Gastrocnemius medialis (tissue), 4 donors: ENCODE results near the gene NAV3. TPM values are rescaled to one million over a fixed set of nuclear protein-coding genes. Genes with fewer than 3 reads are reported as not detected.

Experiments used
- ATAC-seq, 2 donors: fragments of 150-250 bp; one replicate each; pipeline ENCODE4 v1.9.1; 2016
- DNase-seq, 2 donors: peaks; one replicate each; pipeline ENCODE4 v3.0.0-alpha.2; 2019
- H3K27ac ChIP-seq, 4 donors: fragments of 200-600 bp; sonication (generic); 1 replicate in 1 of 4; 2 replicates in 3 of 4; pipeline ENCODE4 v1.5.1; 2016 to 2018; ENCODE audit warnings: mild to moderate bottlenecking in 2 of 4, moderate library complexity in 1 of 4
- H3K27me3 ChIP-seq, 3 donors: fragments of 200-600 bp; sonication (generic) in 2 of 3; 1 replicate in 1 of 3; 2 replicates in 2 of 3; pipeline versions ENCODE4 v1.5.1 to v1.6.0; 2016 to 2019; ENCODE audit warnings: mild to moderate bottlenecking in 1 of 3, moderate library complexity in 1 of 3
- H3K36me3 ChIP-seq, 2 donors: fragments of 200-600 bp; sonication (generic) in 1 of 2; one replicate each; pipeline ENCODE4 v1.5.1; 2017 to 2018
- H3K4me1 ChIP-seq, 2 donors: fragments of 200-600 bp; sonication (generic) in 1 of 2; one replicate each; pipeline ENCODE4 v1.5.1; 2016 to 2017; ENCODE audit warnings: mild to moderate bottlenecking in 2 of 2
- H3K4me3 ChIP-seq, 4 donors: fragments of 200-600 bp; sonication (generic) in 3 of 4; 1 replicate in 1 of 4; 2 replicates in 3 of 4; pipeline ENCODE4 v1.5.1; 2016 to 2019; ENCODE audit warnings: mild to moderate bottlenecking in 2 of 4
- H3K9me3 ChIP-seq, 3 donors: fragments of 200-600 bp; sonication (generic) in 2 of 3; 1 replicate in 1 of 3; 2 replicates in 2 of 3; pipeline ENCODE4 v1.5.1; 2016 to 2019
- CTCF ChIP-seq, 5 experiments: fragments of 450-650 bp in 3 of 5; fragments of 200-600 bp in 2 of 5; sonication (generic) in 2 of 5; IDR thresholded peaks in 4 of 5; conservative IDR thresholded peaks in 1 of 5; 1 replicate in 4 of 5; 2 replicates in 1 of 5; pipeline ENCODE4 v1.5.1; 2016 to 2019; ENCODE audit warnings: antibody characterized with exemption in 5 of 5, mild to moderate bottlenecking in 3 of 5, moderate library complexity in 3 of 5
- POLR2A ChIP-seq, 2 donors: fragments of 450-650 bp; IDR thresholded peaks; one replicate each; pipeline ENCODE4 v1.6.1; 2017; ENCODE audit warnings: antibody characterized with exemption in 2 of 2, mild to moderate bottlenecking in 2 of 2, moderate library complexity in 2 of 2
- in situ Hi-C, 4 donors: fragments of 200-750 bp; cut with MboI; loops; one replicate each; pipeline versions ENCODE4 v1.15.0 to v1.8.0; 2017; ENCODE audit warnings: low sequenced_read_pairs in 4 of 4
- intact Hi-C: fragments of 100-400 bp; cut with DNase I; formaldehyde crosslinking; loops from one replicate; pipeline ENCODE4 v1.15.1; 2023; ENCODE audit warnings: low total_unique reads
- total RNA-seq, 4 donors: library from RNA; depleted of rRNA; stranded (reverse); fragments of >200 nt; gene quantifications; one replicate each; pipeline versions ENCODE4 v1.1.0 to v1.2.3, GENCODE V29; 2016

The NAV3 gene
- total RNA-seq, 4 donors from 2014 or later, result 0.87 to 2.5 (median 2.0) TPM

DNA sequence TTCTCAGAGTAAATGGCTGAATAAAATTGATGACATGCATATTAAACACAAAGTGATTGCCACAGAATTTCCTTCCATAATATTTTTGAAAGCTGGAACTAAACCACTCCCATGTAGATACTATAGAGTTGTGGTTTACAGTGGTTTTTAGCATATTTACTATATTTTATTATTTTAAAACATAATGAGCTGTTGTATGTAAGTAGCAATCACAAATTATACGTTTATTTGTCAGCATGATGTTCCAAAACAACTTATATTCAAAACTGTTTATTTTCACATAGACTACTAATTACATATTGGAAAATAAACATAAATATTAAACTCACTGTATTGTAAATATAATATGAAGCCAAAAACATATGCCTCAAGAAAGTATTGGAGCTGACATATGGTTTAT lies 77.2 kb downstream of the NAV3 start:
- in situ Hi-C loops, result no loop called here
- intact Hi-C loops, result no loop called here
- TF ChIP-seq POLR2A (IDR thresholded peaks at IDR 0.05) (no peak), CTCF (IDR thresholded peaks at IDR 0.05 in 4 of 5, conservative IDR thresholded peaks at IDR 0.05 in 1 of 5) (no peak)

GRCh38 chr12:77914081-77914488 lies 83.4 kb downstream of the NAV3 start:
- H3K36me3 ChIP-seq, result no peaks in the 10 kb centered on the region
- H3K4me1 ChIP-seq, result no peaks in the 10 kb centered on the region
- intact Hi-C loops (no loop called here), in situ Hi-C loops (loop anchor here in 1 of 4 donors (10.0 kb wide), 1 partner anchor 189 kb away; no protein-coding TSS in a partner anchor)
- no peaks in the 10 kb centered on the region for H3K9me3 ChIP-seq
- no peaks in the 10 kb centered on the region for H3K27me3 ChIP-seq
- TF ChIP-seq POLR2A (IDR thresholded peaks at IDR 0.05), result no peak
- no peak for TF ChIP-seq CTCF (IDR thresholded peaks at IDR 0.05 in 4 of 5, conservative IDR thresholded peaks at IDR 0.05 in 1 of 5)
- DNase-seq (no peak), ATAC-seq (no peak)
- H3K27ac ChIP-seq, result no peak overlapping the region
- H3K4me3 ChIP-seq, result no peak overlapping the region

More for the DNA sequence above, 77.2 kb downstream of the NAV3 start:
- no peaks in the 10 kb centered on the region for H3K9me3 ChIP-seq
- no peak for ATAC-seq
- no peaks in the 10 kb centered on the region for H3K36me3 ChIP-seq
- H3K4me3 ChIP-seq, result no peak overlapping the region
- H3K27ac ChIP-seq, result no peak overlapping the region
- DNase-seq, result no peak
- no peaks in the 10 kb centered on the region for H3K27me3 ChIP-seq
- H3K4me1 ChIP-seq, result no peaks in the 10 kb centered on the region

DNA sequence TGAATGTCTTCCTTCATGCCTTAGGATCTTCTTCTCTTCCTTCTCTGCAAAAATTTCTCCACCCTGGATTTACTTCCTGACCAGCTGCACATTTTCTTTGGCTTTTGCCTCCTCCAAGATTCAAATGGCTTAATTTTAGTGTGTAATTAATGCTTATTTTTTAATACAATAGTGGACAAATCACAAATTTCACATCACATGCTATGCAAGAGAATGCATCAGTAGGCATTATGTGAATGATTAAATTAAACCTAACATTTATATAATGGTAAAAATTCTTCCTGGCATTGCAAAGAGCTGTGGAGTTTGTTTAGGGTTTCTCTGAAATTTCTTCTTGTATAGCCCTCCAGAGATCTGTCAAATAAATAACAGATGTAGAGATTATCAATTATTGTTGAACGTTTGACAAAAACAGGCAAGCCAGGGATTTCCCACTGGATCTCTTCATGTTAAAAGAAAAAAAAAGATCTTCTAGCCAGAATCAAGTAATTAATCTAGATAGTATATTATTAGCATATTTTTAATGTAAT lies 84.4 kb downstream of the NAV3 start:
- Histone ChIP-seq H3K27me3 (no peaks in the 10 kb centered on the region), H3K4me1 (no peaks in the 10 kb centered on the region), H3K27ac (no peak overlapping the region), H3K4me3 (no peak overlapping the region), H3K9me3 (no peaks in the 10 kb centered on the region), H3K36me3 (no peaks in the 10 kb centered on the region)
- TF ChIP-seq CTCF (IDR thresholded peaks at IDR 0.05 in 4 of 5, conservative IDR thresholded peaks at IDR 0.05 in 1 of 5), result no peak
- no peak for TF ChIP-seq POLR2A (IDR thresholded peaks at IDR 0.05)
- intact Hi-C loops (no loop called here), in situ Hi-C loops (loop anchor here in 1 of 4 donors (10.0 kb wide), 1 partner anchor 190 kb away; no protein-coding TSS in a partner anchor)
- no peak for ATAC-seq
- no peak for DNase-seq

- Histone ChIP-seq H3K27me3 (no peaks in the 10 kb centered on the region), H3K4me3 (no peak overlapping the region), H3K9me3 (no peaks in the 10 kb centered on the region), H3K27ac (no peak overlapping the region), H3K4me1 (no peaks in the 10 kb centered on the region), H3K36me3 (no peaks in the 10 kb centered on the region)
- intact Hi-C loops, result no loop called here
- TF ChIP-seq CTCF (IDR thresholded peaks at IDR 0.05 in 4 of 5, conservative IDR thresholded peaks at IDR 0.05 in 1 of 5) (no peak), POLR2A (IDR thresholded peaks at IDR 0.05) (no peak)
- in situ Hi-C loops, result loop anchor here in 1 of 4 donors (10.0 kb wide), 1 partner anchor 191 kb away; no protein-coding TSS in a partner anchor
- DNase-seq (no peak), ATAC-seq (no peak)
Observed at GRCh38 chr12:77916276-77916675, 85.6 kb downstream of the NAV3 start.

- TF ChIP-seq CTCF (IDR thresholded peaks at IDR 0.05 in 4 of 5, conservative IDR thresholded peaks at IDR 0.05 in 1 of 5) (no peak), POLR2A (IDR thresholded peaks at IDR 0.05) (no peak)
- ATAC-seq (no peak), DNase-seq (no peak)
- no peaks in the 10 kb centered on the region for H3K9me3 ChIP-seq
- no peaks in the 10 kb centered on the region for H3K4me1 ChIP-seq
- H3K27ac ChIP-seq, result no peak overlapping the region
- H3K4me3 ChIP-seq, result no peak overlapping the region
- H3K36me3 ChIP-seq, result no peaks in the 10 kb centered on the region
- no peaks in the 10 kb centered on the region for H3K27me3 ChIP-seq
- in situ Hi-C loops, result loop anchor here in 1 of 4 donors (10.0 kb wide), 1 partner anchor 193 kb away; no protein-coding TSS in a partner anchor
- intact Hi-C loops, result no loop called here
Observed at GRCh38 chr12:77918046-77918445, 87.4 kb downstream of the NAV3 start.
